GM12878 (cell line): ENCODE measurements around the gene KRTAP5-4. TPM values are rescaled to one million over a fixed set of nuclear protein-coding genes. Genes with fewer than 3 reads are reported as not detected.
A peak's percentile ranks its signal among the peaks of the same experiment; 100 is the strongest.

Source experiments
- BCL11A ChIP-seq: IDR thresholded peaks from 2 replicates; pipeline ENCODE4 v1.6.1; 2011; ENCODE audit warnings: low read depth, low read length
- CBX3 ChIP-seq: fragments of 200-600 bp; sonication (generic); IDR thresholded peaks from 2 replicates; pipeline ENCODE4 v1.6.1; 2016; ENCODE audit warnings: low read depth, borderline replicate concordance
- CEBPZ ChIP-seq: fragments of 150-350 bp; IDR thresholded peaks from 2 replicates; pipeline ENCODE4 v1.6.1; 2016; ENCODE audit warnings: low read depth, low read length
- E4F1 ChIP-seq: fragments of 450-650 bp; IDR thresholded peaks from 2 replicates; pipeline ENCODE4 v1.6.1; 2018; ENCODE audit warnings: borderline replicate concordance, mild to moderate bottlenecking; ENCODE audit not compliant: partially characterized antibody
- GATAD2B ChIP-seq: fragments of 450-650 bp; conservative IDR thresholded peaks from 2 replicates; pipeline ENCODE4 v1.6.1; 2017; ENCODE audit warnings: low read depth, mild to moderate bottlenecking, moderate library complexity
- HDGF ChIP-seq: fragments of 450-650 bp; IDR thresholded peaks from 2 replicates; pipeline ENCODE4 v1.6.1; 2016; ENCODE audit warnings: antibody characterized with exemption
- IRF3 ChIP-seq: fragments of 450-650 bp; IDR thresholded peaks from 2 replicates; pipeline ENCODE4 v1.6.1; 2014; ENCODE audit warnings: mild to moderate bottlenecking
- JUND ChIP-seq: IDR thresholded peaks from 2 replicates; pipeline ENCODE4 v1.6.1; 2012; ENCODE audit warnings: low read depth, mild to moderate bottlenecking, low read length, improper control_type of control experiment, moderate library complexity
- LARP7 ChIP-seq: fragments of 450-650 bp; IDR thresholded peaks from 2 replicates; pipeline ENCODE4 v1.6.1; 2017; ENCODE audit warnings: mild to moderate bottlenecking
- MXI1 ChIP-seq: fragments of 150-350 bp; IDR thresholded peaks from 2 replicates; pipeline ENCODE4 v1.6.1; 2011; ENCODE audit warnings: low read depth, mild to moderate bottlenecking, inconsistent platforms, low read length, improper control_type of control experiment
- NRF1 ChIP-seq: conservative IDR thresholded peaks from 2 replicates; pipeline ENCODE4 v1.6.1; 2011; ENCODE audit warnings: mild to moderate bottlenecking, low read depth, low read length, improper control_type of control experiment
- PML ChIP-seq: IDR thresholded peaks from 2 replicates; pipeline ENCODE4 v1.6.1; 2012; ENCODE audit warnings: low read length, inconsistent platforms
- RFX5 ChIP-seq: IDR thresholded peaks from 2 replicates; pipeline ENCODE4 v1.6.1; 2011; ENCODE audit warnings: low read depth, low read length, improper control_type of control experiment
- SMC3 ChIP-seq: IDR thresholded peaks from 2 replicates; pipeline ENCODE4 v1.6.1; 2011; ENCODE audit warnings: low read length, improper control_type of control experiment, borderline replicate concordance
- TBL1XR1 ChIP-seq: IDR thresholded peaks from 2 replicates; pipeline ENCODE4 v1.6.1; 2012; ENCODE audit warnings: low read depth, low read length, improper control_type of control experiment
- polyA plus RNA-seq, 11 experiments: library from polyadenylated mRNA; depleted of rRNA in 4 of 11; unstranded in 6 of 11; stranded (reverse) in 5 of 11; fragments of >200 nt; fragmentation: Nextera tagmentation in 4 of 11; fragmentation: Illumina TruSeq in 1 of 11; extraction: Ambion mirVana in 4 of 11; extraction: Trizol in 1 of 11; gene quantifications; 1 replicate in 1 of 11; 2 replicates in 10 of 11; pipeline versions ENCODE4 v1.2.1 to v1.2.3, GENCODE V29; 2011 to 2016; ENCODE audit warnings: inconsistent platforms in 2 of 11, missing spikeins in 2 of 11, low read depth in 1 of 11
- total RNA-seq, 4 experiments: library from RNA; depleted of rRNA in 3 of 4; stranded (reverse); fragments of >200 nt in 3 of 4; fragmentation: Illumina TruSeq in 1 of 4; extraction: Trizol in 1 of 4; gene quantifications; 2 replicates each; pipeline versions ENCODE4 v1.2.1 to v1.2.3, GENCODE V29; 2013 to 2021
- TF ChIP-seq, protein P1 (sequence below): fragments of 450-650 bp; IDR thresholded peaks from 2 replicates; pipeline ENCODE4 v1.6.1; 2017; ENCODE audit warnings: antibody characterized with exemption, mild to moderate bottlenecking, moderate library complexity
- TF ChIP-seq, protein P2 (sequence below): IDR thresholded peaks from 2 replicates; pipeline ENCODE4 v1.6.1; 2011; ENCODE audit warnings: borderline replicate concordance, low read depth, mild to moderate bottlenecking, moderate library complexity, low read length; ENCODE audit not compliant: insufficient read depth, poor library complexity, severe bottlenecking

KRTAP5-4 gene
- total and polyA plus RNA-seq, 10 of the 15 experiments (the other 5 are each of a cell fraction or from before 2014, with no cell fraction given), result not detected

DNA sequence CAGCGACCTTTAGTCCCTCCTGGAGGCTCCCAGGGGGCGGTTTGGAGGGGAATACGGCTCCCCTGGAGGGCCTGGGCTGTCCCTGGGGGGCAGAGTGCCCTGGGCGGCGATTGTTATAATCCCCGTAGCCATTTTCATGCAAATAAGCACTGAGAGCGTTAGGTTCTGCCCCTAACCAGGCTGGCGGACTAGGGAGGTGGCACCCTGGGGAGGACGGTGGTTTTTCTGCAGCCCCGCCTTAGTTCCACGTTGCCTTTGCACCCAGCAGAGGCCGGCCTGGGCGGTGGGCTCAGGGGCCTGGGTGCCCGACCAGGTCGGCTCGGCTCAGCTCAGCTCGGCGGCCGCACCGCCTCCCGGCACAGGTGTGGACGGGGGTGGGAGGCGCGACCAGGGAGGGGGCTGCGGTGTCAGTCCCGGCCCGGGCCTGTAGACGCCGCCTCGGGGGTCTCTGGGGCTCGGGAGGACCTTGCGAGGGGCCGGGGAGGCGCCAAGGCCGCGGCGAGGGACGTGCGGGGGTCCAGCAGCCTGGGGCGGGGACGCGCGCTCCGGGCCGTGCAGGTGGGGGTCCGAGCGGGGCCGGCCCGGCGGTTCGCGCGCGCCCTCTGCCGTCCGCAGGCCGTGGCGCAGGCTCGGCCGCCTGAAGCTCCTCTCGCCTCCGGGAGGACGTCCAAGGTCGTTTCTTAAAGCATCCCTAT is 47.6 kb downstream of the KRTAP5-4 start (continued):
- TF ChIP-seq CEBPZ (no peak), IRF3 (no peak), RFX5 (no peak), TBL1XR1 (no peak), SMC3 (peak; percentile 61), PML (no peak), GATAD2B (peak; percentile 71), LARP7 (peak; percentile 73), JUND (no peak), BCL11A (no peak), MXI1 (0 out of 2 replicates have a peak, but pooled peaks have one; percentile 27), NRF1 (no peak), E4F1 (no peak), HDGF (no peak), CBX3 (no peak)
- TF ChIP-seq, protein P1, sequence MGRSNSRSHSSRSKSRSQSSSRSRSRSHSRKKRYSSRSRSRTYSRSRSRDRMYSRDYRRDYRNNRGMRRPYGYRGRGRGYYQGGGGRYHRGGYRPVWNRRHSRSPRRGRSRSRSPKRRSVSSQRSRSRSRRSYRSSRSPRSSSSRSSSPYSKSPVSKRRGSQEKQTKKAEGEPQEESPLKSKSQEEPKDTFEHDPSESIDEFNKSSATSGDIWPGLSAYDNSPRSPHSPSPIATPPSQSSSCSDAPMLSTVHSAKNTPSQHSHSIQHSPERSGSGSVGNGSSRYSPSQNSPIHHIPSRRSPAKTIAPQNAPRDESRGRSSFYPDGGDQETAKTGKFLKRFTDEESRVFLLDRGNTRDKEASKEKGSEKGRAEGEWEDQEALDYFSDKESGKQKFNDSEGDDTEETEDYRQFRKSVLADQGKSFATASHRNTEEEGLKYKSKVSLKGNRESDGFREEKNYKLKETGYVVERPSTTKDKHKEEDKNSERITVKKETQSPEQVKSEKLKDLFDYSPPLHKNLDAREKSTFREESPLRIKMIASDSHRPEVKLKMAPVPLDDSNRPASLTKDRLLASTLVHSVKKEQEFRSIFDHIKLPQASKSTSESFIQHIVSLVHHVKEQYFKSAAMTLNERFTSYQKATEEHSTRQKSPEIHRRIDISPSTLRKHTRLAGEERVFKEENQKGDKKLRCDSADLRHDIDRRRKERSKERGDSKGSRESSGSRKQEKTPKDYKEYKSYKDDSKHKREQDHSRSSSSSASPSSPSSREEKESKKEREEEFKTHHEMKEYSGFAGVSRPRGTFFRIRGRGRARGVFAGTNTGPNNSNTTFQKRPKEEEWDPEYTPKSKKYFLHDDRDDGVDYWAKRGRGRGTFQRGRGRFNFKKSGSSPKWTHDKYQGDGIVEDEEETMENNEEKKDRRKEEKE, result 0 out of 2 replicates have a peak, but pooled peaks have one; percentile 34
- TF ChIP-seq, protein P2, sequence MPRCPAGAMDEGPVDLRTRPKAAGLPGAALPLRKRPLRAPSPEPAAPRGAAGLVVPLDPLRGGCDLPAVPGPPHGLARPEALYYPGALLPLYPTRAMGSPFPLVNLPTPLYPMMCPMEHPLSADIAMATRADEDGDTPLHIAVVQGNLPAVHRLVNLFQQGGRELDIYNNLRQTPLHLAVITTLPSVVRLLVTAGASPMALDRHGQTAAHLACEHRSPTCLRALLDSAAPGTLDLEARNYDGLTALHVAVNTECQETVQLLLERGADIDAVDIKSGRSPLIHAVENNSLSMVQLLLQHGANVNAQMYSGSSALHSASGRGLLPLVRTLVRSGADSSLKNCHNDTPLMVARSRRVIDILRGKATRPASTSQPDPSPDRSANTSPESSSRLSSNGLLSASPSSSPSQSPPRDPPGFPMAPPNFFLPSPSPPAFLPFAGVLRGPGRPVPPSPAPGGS, result no peak
- TF ChIP-seq, all 136 proteins: peak for 18
